Adrenal gland (tissue), 12 donors: ENCODE measurements around the gene MED12L. TPM values are rescaled to one million over a fixed set of nuclear protein-coding genes. Genes with fewer than 3 reads are reported as not detected.
A peak's percentile ranks its signal among the peaks of the same experiment; 100 is the strongest.

Experiments
- DNase-seq, 7 donors: peaks; one replicate each; pipeline ENCODE4 v3.0.0-alpha.2; 2019 to 2020
- H3K27ac ChIP-seq, 5 donors: fragments of 200-600 bp; sonication (generic) in 4 of 5; 1 replicate in 3 of 5; 2 replicates in 2 of 5; pipeline versions ENCODE4 v1.5.1 to v1.8.0; 2016 to 2020; ENCODE audit warnings: mild to moderate bottlenecking in 1 of 5
- H3K27me3 ChIP-seq: fragments of 200-600 bp; 2 replicates; pipeline ENCODE4 v1.8.0; 2021
- H3K36me3 ChIP-seq, 2 donors: fragments of 200-600 bp; replicated peaks in 1 of 2; 1 replicate in 1 of 2; 2 replicates in 1 of 2; pipeline versions ENCODE4 v1.5.1 to v1.8.0; 2018 to 2022
- H3K4me1 ChIP-seq, 2 donors: fragments of 200-600 bp; replicated peaks in 1 of 2; 1 replicate in 1 of 2; 2 replicates in 1 of 2; pipeline versions ENCODE4 v1.5.1 to v1.8.0; 2018 to 2021
- H3K4me3 ChIP-seq, 4 donors: fragments of 200-600 bp; sonication (generic) in 3 of 4; one replicate each; pipeline ENCODE4 v1.5.1; 2016 to 2018
- H3K9me3 ChIP-seq, 3 donors: fragments of 200-600 bp; sonication (generic) in 1 of 3; replicated peaks in 1 of 3; 1 replicate in 2 of 3; 2 replicates in 1 of 3; pipeline versions ENCODE4 v1.5.1 to v1.8.0; 2016 to 2021
- CTCF ChIP-seq, 6 experiments: fragments of 450-650 bp in 4 of 6; fragments of 200-600 bp in 2 of 6; sonication (generic) in 1 of 6; IDR thresholded peaks; 1 replicate in 5 of 6; 2 replicates in 1 of 6; pipeline versions ENCODE4 v1.5.1 to v1.8.0; 2016 to 2021; ENCODE audit warnings: antibody characterized with exemption in 6 of 6, mild to moderate bottlenecking in 2 of 6, moderate library complexity in 1 of 6
- POLR2A ChIP-seq, 2 donors: fragments of 450-650 bp; IDR thresholded peaks; one replicate each; pipeline ENCODE4 v1.6.1; 2017; ENCODE audit warnings: antibody characterized with exemption in 2 of 2, mild to moderate bottlenecking in 2 of 2, moderate library complexity in 1 of 2
- WGBS, 4 donors: extraction: QIAGEN DNeasy Blood & Tissue Kit in 2 of 4; methylation state at CpG; one replicate each; pipeline versions ENCODE4 v1.1.5 to v1.1.7; 2013 to 2017; 5-methylcytosine and 5-hydroxymethylcytosine counted together
- intact Hi-C, 2 donors: fragments of 100-400 bp; cut with DNase I; formaldehyde crosslinking; loops; one replicate each; pipeline versions ENCODE4 v1.14.1 to v1.15.0; 2022 to 2023
- polyA plus RNA-seq, 3 donors: library from polyadenylated mRNA; stranded (reverse); fragments of 200-250 nt in 2 of 3; fragments of 350-450 nt in 1 of 3; fragmentation: Illumina TruSeq in 1 of 3; extraction: RNeasy Lipid Tissue Mini Kit (QIAGEN cat#74804) in 1 of 3; gene quantifications; one replicate each; pipeline ENCODE4 v1.2.3, GENCODE V29; 2013 to 2014
- total RNA-seq, 9 donors: library from RNA; depleted of rRNA in 4 of 9; stranded (reverse); fragments of >200 nt in 4 of 9; fragments of 120-200 nt in 1 of 9; fragmentation: NEBNext Ultra II Directional in 1 of 9; extraction: Animal tissue kit (Norgen Biotek cat#: 25700) in 1 of 9; gene quantifications; one replicate each; pipeline versions ENCODE4 v1.1.0 to v1.2.4, GENCODE V29; 2013 to 2023
- donor health status: healthy with polysubstance abuse.
- donor health status: Bipolar disorder and iron deficiency.
- donor health status: DM: yes; HTN: yes; CAD: no.
- donor health status: DM: no; HTN: no; CAD: no.
- donor health status: DM: no; HTN: no; CAD: no.
- donor health status: DM: yes; HTN: yes; CAD: no.

The MED12L gene
- total and polyA plus RNA-seq, 12 donors: 0.77 to 25.0 (median 6.3) TPM

- intact Hi-C loops: no loop called here
- TF ChIP-seq POLR2A (IDR thresholded peaks at IDR 0.05) (no peak), CTCF (IDR thresholded peaks at IDR 0.05) (peak; percentile 25 to 52 (median 41))
- DNase-seq: peak in 2 of 7 donors; percentile 32
Measured at GRCh38 chr3:151156618-151157216, 71.3 kb downstream of the MED12L start.

GRCh38 chr3:151159806-151160205, 74.3 kb downstream of the MED12L start:
- DNase-seq: no peak
- WGBS, 4 donors: 91 to 94% (median 93%) methylated on average over 10 of the region's 10 CpGs
- intact Hi-C loops: no loop called here
- Histone ChIP-seq H3K27me3 (no peaks in the 10 kb centered on the region), H3K36me3 (no peaks in the 10 kb centered on the region), H3K9me3 (no peaks in the 10 kb centered on the region), H3K4me3 (no peak overlapping the region), H3K4me1 (no peaks in the 10 kb centered on the region), H3K27ac (no peak overlapping the region)
- TF ChIP-seq POLR2A (IDR thresholded peaks at IDR 0.05) (no peak), CTCF (IDR thresholded peaks at IDR 0.05) (no peak)

More at GRCh38 chr3:151156618-151157216, 71.3 kb downstream of the MED12L start:
- no peaks in the 10 kb centered on the region for H3K27me3 ChIP-seq
- WGBS, 4 donors: 33 to 38% (median 35%) methylated on average over 3 of the region's 3 CpGs
- no peaks in the 10 kb centered on the region for H3K4me1 ChIP-seq
- no peak overlapping the region for H3K4me3 ChIP-seq
- no peaks in the 10 kb centered on the region for H3K36me3 ChIP-seq
- H3K27ac ChIP-seq: no peak overlapping the region
- H3K9me3 ChIP-seq: no peaks in the 10 kb centered on the region

GRCh38 chr3:151165226-151165625, 79.8 kb downstream of the MED12L start:
- Histone ChIP-seq H3K27me3 (no peaks in the 10 kb centered on the region), H3K9me3 (no peaks in the 10 kb centered on the region), H3K4me3 (no peak overlapping the region), H3K4me1 (no peaks in the 10 kb centered on the region), H3K36me3 (no peaks in the 10 kb centered on the region), H3K27ac (no peak overlapping the region)
- intact Hi-C loops: loop anchor here in 1 of 2 donors (5.0 kb wide), 1 partner anchor 117 kb away; no protein-coding TSS in a partner anchor
- 75 to 88% (median 84%) methylated on average over 7 of the region's 7 CpGs for WGBS, 4 donors
- no peak for DNase-seq
- TF ChIP-seq POLR2A (IDR thresholded peaks at IDR 0.05) (no peak), CTCF (IDR thresholded peaks at IDR 0.05) (no peak)

GRCh38 chr3:151166161-151166560, 80.7 kb downstream of the MED12L start:
- no peak for DNase-seq
- WGBS, 4 donors: 81 to 87% (median 84%) methylated on average over 3 of the region's 3 CpGs
- Histone ChIP-seq H3K36me3 (no peaks in the 10 kb centered on the region), H3K4me1 (no peaks in the 10 kb centered on the region), H3K27ac (no peak overlapping the region), H3K4me3 (no peak overlapping the region), H3K9me3 (no peaks in the 10 kb centered on the region), H3K27me3 (no peaks in the 10 kb centered on the region)
- intact Hi-C loops: loop anchor here in 1 of 2 donors (5.0 kb wide), 1 partner anchor 116 kb away; no protein-coding TSS in a partner anchor
- TF ChIP-seq CTCF (IDR thresholded peaks at IDR 0.05): no peak
- TF ChIP-seq POLR2A (IDR thresholded peaks at IDR 0.05): no peak
